ENCODE data around the gene GLIS2.
"Not testable (repeated sequence)": the region's sequence is repeated elsewhere in the genome, so short reads cannot be mapped to it uniquely, and the experiment has no call there.

The GLIS2 gene

GRCh38 chr16:4339909-4340308, 24.0 kb downstream of the GLIS2 start:
- no peak for TF ChIP-seq CTCF (IDR thresholded peaks at IDR 0.05; ENCODE audit: low read depth, low read length, missing control alignments)
- no peak overlapping the region for H3K4me3 ChIP-seq (replicated peaks; ENCODE audit: low read depth, low read length)
- DNase-seq (ENCODE audit: extremely low read depth, low read depth): no peak

DNA sequence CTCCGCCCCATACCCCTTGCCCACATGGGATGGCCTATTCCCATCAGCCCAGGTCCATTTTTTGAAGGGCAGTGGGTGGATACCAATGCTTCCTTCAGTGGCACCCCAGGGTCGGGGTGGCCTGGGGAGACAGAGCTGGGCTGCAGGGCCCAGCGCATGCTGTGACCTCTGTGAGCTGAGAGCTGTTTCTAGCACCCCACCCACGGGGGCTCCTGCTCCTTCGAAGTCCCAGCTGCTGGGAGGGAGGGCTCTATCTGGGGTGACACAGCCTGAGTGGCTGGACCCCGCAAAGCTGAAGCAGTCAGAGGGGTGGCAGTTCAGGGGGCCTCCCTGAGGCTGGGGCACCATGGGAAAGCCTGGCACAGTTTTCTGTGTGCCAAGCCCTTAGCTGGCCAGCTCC, 24.6 kb downstream of the GLIS2 start:
- H3K4me3 ChIP-seq (replicated peaks; ENCODE audit: low read depth, low read length): no peak overlapping the region
- no peak for TF ChIP-seq CTCF (IDR thresholded peaks at IDR 0.05; ENCODE audit: low read depth, low read length, missing control alignments)
- DNase-seq (ENCODE audit: extremely low read depth, low read depth): no peak

- DNase-seq (ENCODE audit: extremely low read depth, low read depth): no peak
- H3K4me3 ChIP-seq (replicated peaks; ENCODE audit: low read depth, low read length): no peak overlapping the region
- no peak for TF ChIP-seq CTCF (IDR thresholded peaks at IDR 0.05; ENCODE audit: low read depth, low read length, missing control alignments)
Measured at GRCh38 chr16:4341250-4341649, 25.4 kb downstream of the GLIS2 start.

GRCh38 chr16:4342866-4343744, 27.2 kb downstream of the GLIS2 start:
- no peak for DNase-seq (ENCODE audit: extremely low read depth, low read depth)
- no peak overlapping the region for H3K4me3 ChIP-seq (replicated peaks; ENCODE audit: low read depth, low read length)
- TF ChIP-seq CTCF (IDR thresholded peaks at IDR 0.05; ENCODE audit: low read depth, low read length, missing control alignments): no peak

DNA sequence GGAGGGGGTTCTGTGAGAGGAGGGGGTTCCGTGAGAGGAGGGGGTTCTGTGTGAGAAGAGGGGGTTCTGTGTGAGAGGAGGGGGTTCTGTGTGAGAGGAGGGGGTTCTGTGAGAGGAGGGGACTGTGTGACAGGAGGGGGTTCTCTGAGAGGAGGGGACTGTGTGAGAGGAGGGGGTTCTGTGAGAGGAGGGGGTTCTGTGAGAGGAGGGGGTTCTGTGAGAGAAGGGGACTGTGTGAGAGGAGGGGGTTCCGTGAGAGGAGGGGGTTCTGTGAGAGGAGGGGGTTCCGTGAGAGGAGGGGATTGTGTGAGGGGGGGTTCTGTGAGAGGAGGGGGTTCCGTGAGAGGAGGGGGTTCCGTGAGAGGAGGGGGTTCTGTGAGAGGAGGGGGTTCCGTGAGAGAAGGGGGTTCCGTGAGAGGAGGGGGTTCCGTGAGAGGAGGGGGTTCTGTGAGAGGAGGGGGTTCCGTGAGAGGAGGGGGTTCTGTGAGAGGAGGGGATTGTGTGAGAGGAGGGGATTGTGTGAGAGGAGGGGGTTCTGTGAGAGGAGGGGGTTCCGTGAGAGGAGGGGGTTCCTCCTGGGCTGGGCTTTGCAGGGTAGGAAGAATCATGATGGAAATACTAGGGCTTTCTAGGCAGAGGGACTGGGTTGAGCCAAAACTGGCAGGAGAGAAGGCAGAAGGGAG, 28.6 kb downstream of the GLIS2 start:
- H3K4me3 ChIP-seq (replicated peaks; ENCODE audit: low read depth, low read length): not testable (repeated sequence)

DNA sequence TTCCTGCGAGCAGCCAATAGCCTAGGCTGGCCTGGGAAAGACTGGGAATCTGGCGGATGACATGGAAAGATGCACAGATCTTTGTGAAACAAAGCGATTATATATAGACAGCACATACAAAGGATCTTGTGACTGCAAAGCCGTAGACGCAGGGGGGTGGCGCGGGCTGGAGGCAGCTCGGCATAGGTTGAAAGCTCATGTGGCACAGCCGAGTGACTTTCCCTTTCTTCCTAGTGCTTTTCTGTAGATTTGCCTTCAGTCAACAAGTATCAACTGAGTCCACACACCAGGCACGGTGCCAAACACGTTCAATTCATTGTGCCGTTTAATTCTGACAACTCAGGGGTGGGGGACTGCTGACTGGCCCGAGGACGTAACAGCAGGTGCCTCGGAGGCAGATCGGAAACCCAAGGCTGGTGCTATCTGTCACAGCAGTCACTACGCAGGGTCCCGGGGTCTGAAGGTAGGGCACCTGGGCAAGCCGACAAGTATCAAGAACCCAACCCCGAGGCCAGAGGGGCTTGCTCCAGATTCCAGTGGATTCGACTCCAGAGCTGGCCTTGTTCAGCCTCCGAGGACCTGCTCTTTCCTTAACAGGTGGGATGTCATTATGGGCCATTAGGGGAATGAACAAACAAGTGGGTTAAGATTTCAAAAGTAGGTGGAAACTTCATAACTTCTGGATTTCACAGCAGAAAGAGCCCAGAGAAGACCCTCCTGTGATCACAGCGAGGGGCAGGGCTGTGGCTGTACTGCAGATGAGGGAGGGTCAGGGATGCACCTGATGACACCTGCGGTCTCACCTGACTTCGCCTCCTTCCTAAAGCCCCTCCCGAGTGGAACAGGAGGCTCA, 29.3 kb downstream of the GLIS2 start:
- no peak overlapping the region for H3K4me3 ChIP-seq (replicated peaks; ENCODE audit: low read depth, low read length)
- TF ChIP-seq CTCF (IDR thresholded peaks at IDR 0.05; ENCODE audit: low read depth, low read length, missing control alignments): no peak
- no peak for DNase-seq (ENCODE audit: extremely low read depth, low read depth)

More for the DNA sequence above, 28.6 kb downstream of the GLIS2 start:
- not testable (repeated sequence) for DNase-seq (ENCODE audit: extremely low read depth, low read depth)
